ENCODE measurements around the gene NOL4L. TPM values are rescaled to one million over a fixed set of nuclear protein-coding genes. Genes with fewer than 3 reads are reported as not detected.
"Not testable (repeated sequence)": the region's sequence is repeated elsewhere in the genome, so short reads cannot be mapped to it uniquely, and the experiment has no call there.

NOL4L gene
- polyA plus RNA-seq, 3 donors = 54.3 to 63.2 (median 61.8) TPM

GRCh38 chr20:32600681-32601237 is 15.6 kb upstream of the NOL4L start:
- no peak for DNase-seq

GRCh38 chr20:32599783-32600340 is 14.7 kb upstream of the NOL4L start:
- no peak for DNase-seq

GRCh38 chr20:32598606-32599005 is 13.5 kb upstream of the NOL4L start:
- no peak for DNase-seq

GRCh38 chr20:32597714-32598113 is 12.6 kb upstream of the NOL4L start:
- DNase-seq = no peak

DNA sequence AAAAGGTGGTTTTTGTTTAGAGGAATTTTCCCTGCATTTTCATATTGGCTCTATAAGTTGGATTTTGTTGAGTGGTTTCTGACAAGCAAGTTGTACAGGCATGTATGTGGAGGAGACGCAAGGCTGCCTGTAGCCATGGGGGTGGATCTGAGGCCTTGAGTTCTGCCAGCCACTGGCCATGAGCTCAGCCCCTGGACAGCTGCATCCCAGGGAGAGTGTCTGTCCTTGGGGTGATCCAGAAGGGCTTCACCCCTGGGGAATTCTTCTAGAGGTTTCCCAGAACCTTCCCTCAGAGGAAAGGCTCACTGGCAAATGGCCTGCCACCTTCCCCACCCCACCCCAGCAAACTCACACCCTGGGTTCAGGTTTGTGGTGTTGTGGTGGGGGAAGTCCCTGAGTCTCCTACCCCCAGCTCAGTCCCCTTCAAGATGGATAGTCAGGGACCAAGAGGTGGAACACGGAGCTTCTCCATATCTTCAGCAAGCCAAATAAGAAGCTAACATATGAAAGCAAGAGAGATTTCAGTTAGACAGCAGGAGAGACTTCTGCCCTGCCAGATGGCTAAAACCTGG is 11.6 kb upstream of the NOL4L start:
- DNase-seq = no peak

GRCh38 chr20:32595143-32595542 is 10.0 kb upstream of the NOL4L start:
- no peak for DNase-seq

- DNase-seq = not testable (repeated sequence)
These were observed 9.5 kb upstream of the NOL4L start for GRCh38 chr20:32594669-32595068.

GRCh38 chr20:32594204-32594603 is 9.1 kb upstream of the NOL4L start:
- DNase-seq = no peak

DNA sequence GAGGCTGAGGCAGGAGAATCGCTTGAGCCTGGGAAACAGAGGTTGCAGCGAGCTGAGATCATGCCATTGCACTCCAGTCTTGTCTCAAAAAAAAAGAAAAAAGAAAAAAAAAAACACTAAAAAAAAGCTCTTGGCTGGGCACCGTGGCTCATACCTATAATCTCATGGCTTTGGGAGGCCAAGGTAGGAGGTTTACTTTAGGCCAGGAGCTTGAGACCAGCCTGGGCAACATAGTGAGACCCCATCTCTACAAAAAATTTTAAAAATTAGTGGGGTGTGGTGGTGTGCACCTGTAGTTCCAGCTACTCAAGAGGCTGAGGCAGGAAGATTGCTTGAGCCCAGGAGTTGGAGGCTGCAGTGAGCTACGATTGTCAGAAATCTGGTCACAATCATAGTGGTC is 7.5 kb upstream of the NOL4L start:
- DNase-seq = not testable (repeated sequence)

GRCh38 chr20:32592022-32592421 is 6.9 kb upstream of the NOL4L start:
- DNase-seq = no peak

GRCh38 chr20:32589769-32590168 is 4.6 kb upstream of the NOL4L start:
- no peak for DNase-seq

DNA sequence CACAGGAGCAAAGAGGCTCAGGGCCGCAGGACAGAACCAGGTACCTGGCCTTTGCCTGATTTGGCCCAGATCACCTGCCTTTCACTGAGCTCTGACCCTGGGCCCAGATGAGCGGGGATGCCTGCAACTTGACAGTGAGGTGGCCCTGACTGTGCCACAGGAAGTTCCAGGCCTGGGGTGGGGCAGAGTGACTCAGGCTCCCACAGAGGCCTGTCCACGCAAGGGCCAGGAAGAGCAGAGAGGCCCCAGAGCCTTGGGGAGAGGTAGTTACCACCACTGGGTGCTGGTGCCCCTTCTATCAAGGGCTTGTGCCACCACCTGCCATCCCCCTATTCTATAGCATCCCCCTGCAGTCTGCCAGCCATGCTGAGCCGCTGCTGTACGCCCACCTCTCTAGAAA is 4.1 kb upstream of the NOL4L start:
- DNase-seq = no peak

DNA sequence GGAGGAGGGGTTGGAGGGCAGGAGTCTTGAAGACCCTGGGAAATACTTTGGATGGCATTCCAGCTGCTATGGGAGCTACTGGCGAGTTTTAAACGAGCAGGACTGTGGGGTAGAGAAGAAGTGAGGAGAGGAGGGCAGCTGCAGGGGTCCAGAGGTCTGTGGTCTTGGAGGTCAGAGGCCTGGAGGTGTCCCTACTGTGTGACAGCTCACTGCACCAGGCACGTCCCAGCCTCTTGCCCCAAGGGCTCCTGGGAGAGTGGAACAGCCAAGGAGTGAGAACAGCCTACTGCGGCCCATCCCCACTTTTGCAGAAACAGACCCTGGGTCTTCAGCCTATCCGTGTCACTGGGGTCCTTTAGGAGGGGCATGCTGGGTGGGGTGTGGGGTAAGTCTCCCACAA is 2.9 kb upstream of the NOL4L start:
- no peak for DNase-seq

- DNase-seq = no peak
These were observed 1.2 kb upstream of the NOL4L start for GRCh38 chr20:32586291-32586690.

GRCh38 chr20:32585586-32586127 is 524 bp upstream of the NOL4L start:
- DNase-seq = no peak

- no peak for DNase-seq
These were observed 1.5 kb downstream of the NOL4L start for GRCh38 chr20:32583581-32584070.

- DNase-seq = peak; percentile 60
These were observed 2.2 kb downstream of the NOL4L start for GRCh38 chr20:32582659-32583580.

DNA sequence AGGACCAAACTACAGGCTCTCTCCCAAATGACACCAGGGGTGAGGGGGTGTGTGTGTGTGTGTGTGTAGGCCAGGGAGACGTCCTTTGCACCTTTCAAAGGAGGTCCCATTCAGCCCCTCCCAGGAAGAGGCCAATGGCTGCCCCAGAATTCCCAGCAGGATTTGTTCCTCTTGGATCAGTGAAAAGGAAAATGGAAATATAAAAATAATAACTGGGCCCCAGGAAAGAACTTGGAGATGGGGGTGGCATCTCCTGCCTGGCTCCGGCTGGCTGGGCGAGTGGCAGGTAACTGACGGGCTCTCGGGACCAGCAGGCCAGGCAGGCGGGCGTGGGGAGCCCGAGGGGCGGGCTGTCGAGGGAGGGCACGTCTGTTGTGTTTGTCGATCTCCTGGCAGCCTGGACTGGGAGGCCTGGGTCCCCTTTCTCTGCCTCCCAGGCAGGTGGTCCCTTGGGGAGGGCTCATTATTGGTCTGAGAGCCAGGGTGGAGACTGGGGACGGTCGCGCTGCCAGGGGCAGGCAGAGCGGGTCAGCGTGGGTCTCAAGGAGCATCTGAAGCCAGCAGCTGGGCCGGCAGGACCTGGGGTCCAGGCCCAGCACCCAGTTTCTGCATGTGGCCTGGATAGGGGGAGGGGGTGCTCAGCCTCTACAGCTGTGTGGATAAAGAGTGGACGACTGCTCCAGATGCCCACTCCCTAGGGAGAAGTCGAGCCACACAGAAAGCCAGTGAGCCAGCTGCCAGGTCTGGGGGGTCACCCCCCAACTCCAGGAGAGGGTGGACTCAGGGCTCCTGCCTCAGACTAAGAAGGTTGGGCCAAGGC is 3.1 kb downstream of the NOL4L start:
- DNase-seq = no peak

DNA sequence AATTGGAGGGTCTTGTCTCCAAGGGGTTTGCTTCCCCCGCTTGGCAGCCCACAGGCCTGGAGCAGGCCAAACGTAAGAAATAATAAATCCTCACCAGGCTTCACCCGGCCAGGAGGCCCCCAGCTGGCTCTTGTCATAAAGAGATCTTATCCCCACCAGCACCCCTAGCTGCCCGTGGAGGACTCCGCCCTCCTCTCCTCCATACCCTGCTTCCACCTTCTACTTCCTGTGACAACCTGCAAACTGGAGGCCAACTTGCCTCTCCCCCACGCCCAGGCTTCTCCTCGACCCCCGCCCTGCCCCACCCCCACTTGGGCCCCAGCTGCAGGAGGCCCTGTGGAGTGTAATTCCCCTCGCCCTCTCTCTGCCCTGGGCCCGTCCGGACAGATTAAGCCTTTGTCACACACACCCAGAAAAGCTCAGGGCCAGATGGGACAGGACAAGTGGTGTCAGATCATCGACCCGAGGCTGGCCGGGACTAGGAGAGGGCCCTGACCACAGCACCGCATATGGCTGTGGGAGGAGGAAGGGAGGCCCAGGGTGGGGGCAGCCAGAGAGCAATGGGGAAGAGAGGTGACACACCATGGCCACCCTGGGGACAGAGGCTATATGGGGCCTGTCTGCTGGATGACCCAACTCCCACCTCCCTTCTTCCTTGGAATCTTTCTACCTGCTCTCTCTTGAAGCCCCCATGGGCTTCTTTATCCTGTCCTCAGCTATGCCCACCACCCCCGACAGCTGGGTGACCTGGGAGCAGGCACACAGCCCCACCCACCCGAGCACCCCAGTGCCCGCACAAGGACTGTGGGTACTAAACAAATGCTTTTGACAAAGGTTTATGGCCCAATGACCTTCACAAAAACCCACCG is 3.9 kb downstream of the NOL4L start:
- DNase-seq = no peak

- no peak for DNase-seq
These were observed 4.7 kb downstream of the NOL4L start for GRCh38 chr20:32580219-32580969.

Data from renal pelvis (tissue), 4 donors.